ENCODE data around the gene CCK. TPM values are rescaled to one million over a fixed set of nuclear protein-coding genes. Genes with fewer than 3 reads are reported as not detected.

The CCK gene
- total RNA-seq, 4 donors from 2014 or later, result 1.1 TPM; not detected in 3

- DNase-seq, result no peak
- Histone ChIP-seq H3K27me3 (peaks cover 34 to 49% (median 46%) of the 10 kb centered on the region in 3 donors), H3K36me3 (no peaks in the 10 kb centered on the region), H3K9me3 (no peaks in the 10 kb centered on the region), H3K27ac (no peak overlapping the region), H3K4me1 (no peaks in the 10 kb centered on the region), H3K4me3 (peak overlapping the region in 3 of 4 donors; percentile 11 to 28 (median 24))
- TF ChIP-seq, protein P1, sequence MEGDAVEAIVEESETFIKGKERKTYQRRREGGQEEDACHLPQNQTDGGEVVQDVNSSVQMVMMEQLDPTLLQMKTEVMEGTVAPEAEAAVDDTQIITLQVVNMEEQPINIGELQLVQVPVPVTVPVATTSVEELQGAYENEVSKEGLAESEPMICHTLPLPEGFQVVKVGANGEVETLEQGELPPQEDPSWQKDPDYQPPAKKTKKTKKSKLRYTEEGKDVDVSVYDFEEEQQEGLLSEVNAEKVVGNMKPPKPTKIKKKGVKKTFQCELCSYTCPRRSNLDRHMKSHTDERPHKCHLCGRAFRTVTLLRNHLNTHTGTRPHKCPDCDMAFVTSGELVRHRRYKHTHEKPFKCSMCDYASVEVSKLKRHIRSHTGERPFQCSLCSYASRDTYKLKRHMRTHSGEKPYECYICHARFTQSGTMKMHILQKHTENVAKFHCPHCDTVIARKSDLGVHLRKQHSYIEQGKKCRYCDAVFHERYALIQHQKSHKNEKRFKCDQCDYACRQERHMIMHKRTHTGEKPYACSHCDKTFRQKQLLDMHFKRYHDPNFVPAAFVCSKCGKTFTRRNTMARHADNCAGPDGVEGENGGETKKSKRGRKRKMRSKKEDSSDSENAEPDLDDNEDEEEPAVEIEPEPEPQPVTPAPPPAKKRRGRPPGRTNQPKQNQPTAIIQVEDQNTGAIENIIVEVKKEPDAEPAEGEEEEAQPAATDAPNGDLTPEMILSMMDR (IDR thresholded peaks at IDR 0.05 in 4 of 5, conservative IDR thresholded peaks at IDR 0.05 in 1 of 5), result no peak
- TF ChIP-seq POLR2A (IDR thresholded peaks at IDR 0.05), result no peak
- no peak for ATAC-seq
- in situ Hi-C loops (cut with MboI; ENCODE audit: low sequenced_read_pairs in 4 of 4) (no loop called here), intact Hi-C loops (cut with DNase I; ENCODE audit: low total_unique reads) (no loop called here)
These were observed 660 bp downstream of the CCK start for GRCh38 chr3:42265059-42265991.

- ATAC-seq, result no peak
- intact Hi-C loops (cut with DNase I; ENCODE audit: low total_unique reads), result no loop called here
- no peak overlapping the region for H3K27ac ChIP-seq
- peak; percentile 14 to 18 for DNase-seq
- peaks cover 34 to 52% (median 49%) of the 10 kb centered on the region in 3 donors for H3K27me3 ChIP-seq
- H3K4me1 ChIP-seq, result no peaks in the 10 kb centered on the region
- H3K4me3 ChIP-seq, result peak overlapping the region in 3 of 4 donors; percentile 11 to 28 (median 24)
- H3K9me3 ChIP-seq, result no peaks in the 10 kb centered on the region
- no peak for TF ChIP-seq POLR2A (IDR thresholded peaks at IDR 0.05)
- TF ChIP-seq, protein P1 (IDR thresholded peaks at IDR 0.05 in 4 of 5, conservative IDR thresholded peaks at IDR 0.05 in 1 of 5), result no peak
- in situ Hi-C loops (cut with MboI; ENCODE audit: low sequenced_read_pairs in 4 of 4), result no loop called here
- H3K36me3 ChIP-seq, result no peaks in the 10 kb centered on the region
These were observed 1.5 kb downstream of the CCK start for GRCh38 chr3:42264399-42265058.

DNA sequence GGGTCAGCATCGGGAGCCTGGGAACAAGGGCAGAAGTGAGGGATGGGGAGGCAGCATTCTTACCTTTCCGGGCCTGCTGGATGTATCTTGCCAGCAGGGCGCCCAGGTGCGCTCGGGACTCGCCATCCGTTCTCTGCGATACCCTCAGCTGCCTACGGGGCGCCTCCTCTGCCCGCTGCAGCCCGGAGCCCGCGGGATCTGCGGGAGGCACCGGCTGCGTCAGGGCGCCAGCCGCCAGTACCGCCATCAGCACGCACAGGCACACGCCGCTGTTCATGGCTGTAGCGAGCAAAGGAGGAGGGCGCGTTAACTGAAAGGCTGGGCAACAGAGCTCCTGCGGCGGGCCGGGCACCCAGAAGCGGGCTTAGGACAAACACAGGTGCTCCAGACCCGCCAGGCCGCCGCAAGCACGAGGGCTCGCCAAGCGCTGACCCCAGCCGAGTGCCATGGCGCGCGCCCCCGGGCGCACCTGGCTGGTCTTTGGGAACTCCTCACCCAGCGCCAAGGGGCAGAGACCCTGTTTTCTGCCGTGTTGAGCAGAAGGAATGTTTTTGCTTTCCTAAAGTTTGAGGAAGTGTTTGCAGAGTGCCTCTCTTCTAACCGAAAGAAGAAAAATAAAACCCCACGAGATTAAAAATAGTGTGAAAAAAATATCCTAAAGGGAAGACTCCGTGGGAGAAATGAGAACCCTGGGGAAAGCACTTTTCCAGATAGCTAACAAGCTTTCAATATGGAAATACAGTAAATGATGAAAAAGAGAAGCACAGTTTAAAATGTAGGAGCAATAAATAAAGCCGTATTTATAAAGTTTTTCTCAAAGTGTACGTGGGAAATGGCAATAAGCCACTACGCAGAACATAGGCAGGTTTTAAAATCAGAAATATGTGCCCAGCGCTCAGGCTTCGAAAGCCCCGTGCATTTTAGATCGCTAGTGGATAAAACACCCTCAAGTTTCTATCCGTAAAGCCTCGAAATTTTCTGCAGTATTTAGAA, 2.3 kb downstream of the CCK start:
- in situ Hi-C loops (cut with MboI; ENCODE audit: low sequenced_read_pairs in 4 of 4), result no loop called here

GRCh38 chr3:42262525-42262924, 3.5 kb downstream of the CCK start:
- TF ChIP-seq, protein P1 (IDR thresholded peaks at IDR 0.05 in 4 of 5, conservative IDR thresholded peaks at IDR 0.05 in 1 of 5), result no peak
- TF ChIP-seq POLR2A (IDR thresholded peaks at IDR 0.05), result no peak
- no peaks in the 10 kb centered on the region for H3K36me3 ChIP-seq
- no peak overlapping the region for H3K4me3 ChIP-seq
- DNase-seq, result no peak
- no peaks in the 10 kb centered on the region for H3K4me1 ChIP-seq
- no peak overlapping the region for H3K27ac ChIP-seq
- in situ Hi-C loops (cut with MboI; ENCODE audit: low sequenced_read_pairs in 4 of 4) (no loop called here), intact Hi-C loops (cut with DNase I; ENCODE audit: low total_unique reads) (no loop called here)
- H3K9me3 ChIP-seq, result no peaks in the 10 kb centered on the region
- H3K27me3 ChIP-seq, result peaks cover 34 to 52% (median 49%) of the 10 kb centered on the region in 3 donors
- ATAC-seq, result no peak

More for the DNA sequence above, 2.3 kb downstream of the CCK start:
- DNase-seq, result no peak
- Histone ChIP-seq H3K4me3 (peak overlapping the region in 3 of 4 donors; percentile 24 to 28 (median 26)), H3K27me3 (peaks cover 34 to 55% (median 49%) of the 10 kb centered on the region in 3 donors), H3K36me3 (no peaks in the 10 kb centered on the region), H3K9me3 (no peaks in the 10 kb centered on the region), H3K27ac (no peak overlapping the region), H3K4me1 (no peaks in the 10 kb centered on the region)
- no peak for ATAC-seq
- intact Hi-C loops (cut with DNase I; ENCODE audit: low total_unique reads), result no loop called here
- no peak for TF ChIP-seq POLR2A (IDR thresholded peaks at IDR 0.05)
- TF ChIP-seq, protein P1 (IDR thresholded peaks at IDR 0.05 in 4 of 5, conservative IDR thresholded peaks at IDR 0.05 in 1 of 5), result no peak

All from gastrocnemius medialis (tissue), 4 donors.